H1 (cell line): Measurements from ENCODE around the gene KSR2.

Experiments used
- ASH2L ChIP-seq: fragments of 200-600, 300-600 bp; sonication (generic); IDR thresholded peaks from one replicate; pipeline ENCODE4 v1.7.1; 2017; ENCODE audit warnings: low read length
- EP300 ChIP-seq, 2 experiments: IDR thresholded peaks; 1 replicate in 1 of 2; 2 replicates in 1 of 2; pipeline ENCODE4 v1.6.1; 2011 to 2012; ENCODE audit warnings: low read depth in 2 of 2, low read length in 2 of 2, mild to moderate bottlenecking in 2 of 2, borderline replicate concordance in 1 of 2, inconsistent platforms in 1 of 2, moderate library complexity in 1 of 2
- POLR2A ChIP-seq, 2 experiments: IDR thresholded peaks; 1 replicate in 1 of 2; 2 replicates in 1 of 2; pipeline ENCODE4 v1.6.1; 2011; ENCODE audit warnings: low read depth in 2 of 2, low read length in 2 of 2, mild to moderate bottlenecking in 2 of 2; ENCODE audit errors: control extremely low read depth in 1 of 2
- POLR2AphosphoS5 ChIP-seq: IDR thresholded peaks from 2 replicates; pipeline ENCODE4 v1.6.1; 2011; ENCODE audit warnings: low read depth, low read length
- RBBP5 ChIP-seq: IDR thresholded peaks from 2 replicates; pipeline ENCODE4 v1.7.1; 2012; ENCODE audit warnings: low read depth, mild to moderate bottlenecking, inconsistent platforms, low read length, moderate library complexity, borderline replicate concordance
- SP1 ChIP-seq: IDR thresholded peaks from 2 replicates; pipeline ENCODE4 v1.6.1; 2011; ENCODE audit warnings: low read depth, low read length
- YY1 ChIP-seq: IDR thresholded peaks from 2 replicates; pipeline ENCODE4 v1.6.1; 2011; ENCODE audit warnings: low read depth, mild to moderate bottlenecking, low read length
- TF ChIP-seq, protein P1 (sequence below), 3 experiments: IDR thresholded peaks; 1 replicate in 2 of 3; 2 replicates in 1 of 3; pipeline versions ENCODE4 v1.5.1 to v1.6.1; 2011; ENCODE audit warnings: low read length in 3 of 3, mild to moderate bottlenecking in 3 of 3, inconsistent platforms in 2 of 3, low read depth in 1 of 3, moderate library complexity in 1 of 3; ENCODE audit not compliant: insufficient read depth in 1 of 3; ENCODE audit errors: control extremely low read depth in 1 of 3
- TF ChIP-seq, protein P2 (sequence below): IDR thresholded peaks from 2 replicates; pipeline ENCODE4 v1.6.1; 2012; ENCODE audit warnings: inconsistent platforms

DNA sequence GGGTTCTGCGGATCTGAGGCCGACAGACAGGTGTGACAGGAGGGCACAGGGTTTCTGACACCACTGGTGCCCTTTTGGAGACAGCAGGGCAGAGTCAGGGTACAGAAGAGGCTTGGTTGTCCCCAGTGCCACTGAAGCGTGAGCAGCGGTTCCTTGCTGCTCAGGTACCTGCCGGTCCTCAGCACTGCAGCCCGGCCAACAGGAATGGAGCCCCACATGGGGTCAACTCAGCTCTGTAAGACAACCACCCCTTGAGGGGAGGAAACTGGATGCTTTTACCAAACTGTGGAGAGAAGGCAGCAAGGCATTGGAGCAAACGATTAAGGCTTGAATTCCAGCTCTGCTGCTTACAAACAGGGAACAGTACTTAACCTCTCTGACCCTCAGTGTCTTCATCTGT lies 361.0 kb downstream of the KSR2 start:
- TF ChIP-seq SP1, result no peak
- TF ChIP-seq, protein P1, sequence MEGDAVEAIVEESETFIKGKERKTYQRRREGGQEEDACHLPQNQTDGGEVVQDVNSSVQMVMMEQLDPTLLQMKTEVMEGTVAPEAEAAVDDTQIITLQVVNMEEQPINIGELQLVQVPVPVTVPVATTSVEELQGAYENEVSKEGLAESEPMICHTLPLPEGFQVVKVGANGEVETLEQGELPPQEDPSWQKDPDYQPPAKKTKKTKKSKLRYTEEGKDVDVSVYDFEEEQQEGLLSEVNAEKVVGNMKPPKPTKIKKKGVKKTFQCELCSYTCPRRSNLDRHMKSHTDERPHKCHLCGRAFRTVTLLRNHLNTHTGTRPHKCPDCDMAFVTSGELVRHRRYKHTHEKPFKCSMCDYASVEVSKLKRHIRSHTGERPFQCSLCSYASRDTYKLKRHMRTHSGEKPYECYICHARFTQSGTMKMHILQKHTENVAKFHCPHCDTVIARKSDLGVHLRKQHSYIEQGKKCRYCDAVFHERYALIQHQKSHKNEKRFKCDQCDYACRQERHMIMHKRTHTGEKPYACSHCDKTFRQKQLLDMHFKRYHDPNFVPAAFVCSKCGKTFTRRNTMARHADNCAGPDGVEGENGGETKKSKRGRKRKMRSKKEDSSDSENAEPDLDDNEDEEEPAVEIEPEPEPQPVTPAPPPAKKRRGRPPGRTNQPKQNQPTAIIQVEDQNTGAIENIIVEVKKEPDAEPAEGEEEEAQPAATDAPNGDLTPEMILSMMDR (IDR thresholded peaks at IDR 0.05; ENCODE audit: control extremely low read depth in 1 of 3, insufficient read depth in 1 of 3, low read depth in 1 of 3, low read length in 3 of 3), result no peak
- TF ChIP-seq, protein P2, sequence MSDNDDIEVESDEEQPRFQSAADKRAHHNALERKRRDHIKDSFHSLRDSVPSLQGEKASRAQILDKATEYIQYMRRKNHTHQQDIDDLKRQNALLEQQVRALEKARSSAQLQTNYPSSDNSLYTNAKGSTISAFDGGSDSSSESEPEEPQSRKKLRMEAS, result no peak
- no peak for TF ChIP-seq EP300 (IDR thresholded peaks at IDR 0.05; ENCODE audit: borderline replicate concordance in 1 of 2, low read depth in 2 of 2, low read length in 2 of 2)
- no peak for TF ChIP-seq RBBP5
- TF ChIP-seq ASH2L, result no peak
- no peak for TF ChIP-seq POLR2AphosphoS5
- TF ChIP-seq YY1, result no peak
- no peak for TF ChIP-seq POLR2A (IDR thresholded peaks at IDR 0.05; ENCODE audit: control extremely low read depth in 1 of 2, low read depth in 2 of 2, low read length in 2 of 2)
